Mammary epithelial cell (primary cell): Measurements from ENCODE around the gene DNAJB6.

Source experiments
- EZH2 ChIP-seq: IDR thresholded peaks from 2 replicates; pipeline ENCODE4 v1.6.1; 2012; ENCODE audit warnings: low read length, inconsistent platforms, borderline replicate concordance
- TF ChIP-seq, protein P1 (sequence below), 2 donors: IDR thresholded peaks in 1 of 2; conservative IDR thresholded peaks in 1 of 2; 2 replicates each; pipeline ENCODE4 v1.5.1; 2011 to 2012; ENCODE audit warnings: inconsistent platforms in 2 of 2, low read length in 2 of 2, mild to moderate bottlenecking in 2 of 2, control low read depth in 1 of 2, low read depth in 1 of 2; ENCODE audit not compliant: insufficient read depth in 1 of 2; ENCODE audit errors: extremely low read depth in 1 of 2

DNA sequence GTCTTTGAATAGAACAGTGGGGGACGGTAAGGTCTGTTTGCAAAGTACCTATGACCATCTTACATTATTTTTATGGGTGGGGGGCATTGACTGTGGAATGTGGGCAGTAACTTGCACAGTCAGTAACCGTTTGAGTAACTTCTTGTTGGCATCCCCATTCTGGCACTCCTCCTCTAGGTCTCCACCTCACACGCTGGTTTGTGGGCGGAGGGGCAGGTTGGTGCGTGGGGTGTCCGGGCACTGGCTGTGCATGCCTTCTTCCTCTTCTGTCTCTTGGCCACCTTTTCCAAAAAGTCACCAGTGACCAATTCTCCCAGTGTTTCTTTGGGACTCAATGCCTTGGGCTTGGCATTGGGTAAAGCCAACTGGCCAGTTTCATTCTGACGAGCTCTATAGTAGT lies 43.6 kb downstream of the DNAJB6 start:
- TF ChIP-seq, protein P1, sequence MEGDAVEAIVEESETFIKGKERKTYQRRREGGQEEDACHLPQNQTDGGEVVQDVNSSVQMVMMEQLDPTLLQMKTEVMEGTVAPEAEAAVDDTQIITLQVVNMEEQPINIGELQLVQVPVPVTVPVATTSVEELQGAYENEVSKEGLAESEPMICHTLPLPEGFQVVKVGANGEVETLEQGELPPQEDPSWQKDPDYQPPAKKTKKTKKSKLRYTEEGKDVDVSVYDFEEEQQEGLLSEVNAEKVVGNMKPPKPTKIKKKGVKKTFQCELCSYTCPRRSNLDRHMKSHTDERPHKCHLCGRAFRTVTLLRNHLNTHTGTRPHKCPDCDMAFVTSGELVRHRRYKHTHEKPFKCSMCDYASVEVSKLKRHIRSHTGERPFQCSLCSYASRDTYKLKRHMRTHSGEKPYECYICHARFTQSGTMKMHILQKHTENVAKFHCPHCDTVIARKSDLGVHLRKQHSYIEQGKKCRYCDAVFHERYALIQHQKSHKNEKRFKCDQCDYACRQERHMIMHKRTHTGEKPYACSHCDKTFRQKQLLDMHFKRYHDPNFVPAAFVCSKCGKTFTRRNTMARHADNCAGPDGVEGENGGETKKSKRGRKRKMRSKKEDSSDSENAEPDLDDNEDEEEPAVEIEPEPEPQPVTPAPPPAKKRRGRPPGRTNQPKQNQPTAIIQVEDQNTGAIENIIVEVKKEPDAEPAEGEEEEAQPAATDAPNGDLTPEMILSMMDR (conservative IDR thresholded peaks at IDR 0.05 in 1 of 2, IDR thresholded peaks at IDR 0.05 in 1 of 2; ENCODE audit: extremely low read depth in 1 of 2, insufficient read depth in 1 of 2, low read depth in 1 of 2, low read length in 2 of 2) = no peak
- no peak for TF ChIP-seq EZH2
